HL-60/S4 treated with phorbol 12-myristate 13-acetate at 8.2 ng/mL for 4 days and 3 days (cell line): Measurements from ENCODE around the gene ACOT9.
"Not testable (repeated sequence)": the region's sequence is repeated elsewhere in the genome, so short reads cannot be mapped to it uniquely, and the experiment has no call there.

ENCODE experiments used
- in situ Hi-C: fragments of 300-500 bp; cut with MboI; formaldehyde crosslinking; loops from 2 replicates; pipeline ENCODE4 v1.15.0; 2022; ENCODE audit warnings: low sequenced_read_pairs

The ACOT9 gene

DNA sequence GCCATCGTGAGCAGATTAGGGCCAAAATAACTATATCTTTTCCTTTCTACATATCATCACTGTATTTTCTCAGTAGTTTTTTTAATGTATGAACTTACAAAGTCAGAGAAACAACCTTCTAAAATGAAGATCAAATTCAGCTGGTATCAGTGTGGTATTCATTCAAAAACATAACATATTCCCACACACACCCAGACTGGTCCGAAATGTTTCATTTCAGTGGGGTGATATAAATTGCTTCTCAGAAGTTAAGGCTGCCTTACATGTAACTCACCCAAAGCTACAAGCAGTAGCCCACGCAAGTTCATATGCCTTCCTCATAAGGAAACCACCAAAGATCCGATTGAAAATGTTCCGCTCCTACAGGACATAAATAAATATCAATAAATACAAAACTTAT is 37.8 kb downstream of the ACOT9 start:
- in situ Hi-C loops, result loop anchor here (25.0 kb wide), 1 partner anchor 357 kb away; the partner anchor contains the start of gene EIF2S3

DNA sequence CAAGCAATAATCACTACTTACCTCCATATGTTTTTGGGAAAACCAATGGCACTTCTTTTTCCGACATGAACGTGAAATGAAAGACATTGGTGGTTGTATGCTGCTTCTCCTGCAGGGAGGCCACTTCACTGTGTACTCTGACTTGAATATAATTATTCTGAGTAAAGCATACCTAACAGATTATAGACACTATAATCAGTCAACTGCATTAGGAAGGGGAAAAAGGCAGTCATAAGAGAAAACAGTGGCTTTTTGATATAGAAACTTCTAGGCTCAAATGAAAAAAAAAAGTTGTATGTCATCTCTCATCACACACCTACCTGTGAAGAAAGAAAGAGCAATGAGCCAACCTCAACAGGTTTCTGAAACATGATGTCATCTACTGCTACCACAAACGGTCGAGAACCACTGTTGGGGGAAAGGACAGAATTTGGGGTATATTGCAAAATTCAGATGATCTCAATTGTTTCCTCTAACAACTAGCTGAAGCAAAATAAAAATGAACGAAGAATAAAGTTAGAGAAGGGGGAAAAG is 38.3 kb downstream of the ACOT9 start:
- in situ Hi-C loops, result loop anchor here (25.0 kb wide), 1 partner anchor 358 kb away; the partner anchor contains the start of gene EIF2S3

DNA sequence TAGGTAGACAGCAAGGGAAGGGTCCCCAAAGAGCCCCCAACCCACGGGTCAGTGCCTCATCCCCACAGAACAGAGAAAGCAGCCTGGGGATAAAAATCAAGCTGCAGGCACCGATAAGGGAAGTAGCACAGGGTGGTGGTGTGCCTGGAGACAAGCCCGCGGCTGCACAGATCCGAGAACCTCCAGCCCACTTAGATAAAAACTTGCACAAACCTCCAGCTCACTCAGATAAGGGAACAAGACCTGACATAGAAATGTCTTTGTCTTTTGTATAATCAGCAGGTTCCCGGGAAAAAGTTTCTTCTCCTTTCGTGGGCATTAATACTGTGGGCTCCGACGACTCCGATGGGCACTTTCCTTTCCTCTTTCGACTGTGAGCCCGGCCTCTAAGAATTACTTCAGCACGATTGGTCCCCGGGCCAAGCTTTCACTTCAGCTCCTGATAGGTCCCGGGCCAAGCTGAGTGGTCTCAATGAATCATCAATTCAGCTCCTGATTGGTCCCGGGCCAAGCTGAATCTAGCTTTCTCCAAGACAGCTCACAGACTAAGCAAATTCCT is 43.4 kb downstream of the ACOT9 start:
- in situ Hi-C loops, result loop anchor here (10.0 to 25.0 kb wide), 2 partner anchors 205 to 363 kb away; partner anchors contain the start of genes APOO, CXorf58 and EIF2S3

DNA sequence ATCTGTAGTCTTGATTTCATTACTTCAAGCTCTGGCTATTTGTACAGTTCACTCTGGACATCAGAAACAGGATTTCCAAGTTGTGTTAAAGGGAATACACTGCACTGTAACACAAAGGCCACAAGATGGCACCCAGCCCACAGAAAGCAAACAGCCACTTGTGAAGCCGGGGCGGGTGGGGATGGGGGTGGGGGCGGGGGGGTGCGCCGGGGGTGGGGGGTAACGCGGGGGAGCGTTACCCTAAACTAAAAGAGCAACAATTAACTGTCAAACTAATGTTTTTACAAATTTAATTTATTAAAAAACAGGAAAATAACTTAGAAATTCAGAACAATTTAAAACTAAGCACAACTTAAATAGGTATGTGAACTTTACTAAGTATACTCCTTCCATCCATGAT is 48.5 kb downstream of the ACOT9 start:
- in situ Hi-C loops, result loop anchor here (10.0 kb wide), 1 partner anchor 210 kb away; the partner anchor contains the start of genes APOO and CXorf58

DNA sequence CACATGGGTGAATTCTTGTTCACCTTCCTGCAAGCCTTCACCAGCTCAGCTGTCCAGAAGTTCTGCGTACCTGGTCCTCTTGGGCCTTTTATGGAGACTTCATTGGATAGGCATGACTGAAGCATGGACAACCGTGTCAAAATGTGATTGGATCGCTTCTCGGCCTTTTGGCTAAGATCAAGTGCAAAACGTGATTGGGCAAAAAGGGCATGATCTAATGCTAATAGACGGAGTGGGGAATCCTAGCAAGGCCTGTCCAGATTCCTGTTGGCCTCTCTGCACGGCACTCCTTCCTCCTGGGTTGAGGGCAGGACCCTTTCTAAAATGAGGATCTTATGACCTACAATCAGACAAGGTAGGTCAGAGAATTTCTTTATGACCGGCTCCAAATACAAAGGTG is 50.9 kb downstream of the ACOT9 start:
- in situ Hi-C loops, result loop anchor here (10.0 kb wide), 1 partner anchor 213 kb away; the partner anchor contains the start of genes APOO and CXorf58

DNA sequence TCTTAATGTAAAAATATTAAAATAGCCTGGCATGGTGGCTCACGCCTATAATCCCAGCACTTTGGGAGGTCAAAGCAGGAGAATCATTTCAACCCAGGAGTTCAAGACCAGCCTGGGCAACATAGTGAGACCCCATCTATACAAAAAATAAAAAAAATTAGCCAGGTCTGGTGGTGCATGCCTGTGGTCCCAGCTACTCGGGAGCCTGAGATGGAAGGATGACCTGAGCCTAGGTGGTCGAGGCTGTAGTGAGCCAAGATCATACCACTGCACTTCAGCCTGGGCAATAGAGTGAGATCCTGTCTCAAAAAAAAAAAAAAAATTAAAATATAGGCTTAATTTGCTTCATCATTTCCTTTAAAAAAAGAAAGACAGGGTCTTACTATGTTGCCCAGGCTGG is 66.6 kb downstream of the ACOT9 start:
- in situ Hi-C loops, result not testable (repeated sequence)

DNA sequence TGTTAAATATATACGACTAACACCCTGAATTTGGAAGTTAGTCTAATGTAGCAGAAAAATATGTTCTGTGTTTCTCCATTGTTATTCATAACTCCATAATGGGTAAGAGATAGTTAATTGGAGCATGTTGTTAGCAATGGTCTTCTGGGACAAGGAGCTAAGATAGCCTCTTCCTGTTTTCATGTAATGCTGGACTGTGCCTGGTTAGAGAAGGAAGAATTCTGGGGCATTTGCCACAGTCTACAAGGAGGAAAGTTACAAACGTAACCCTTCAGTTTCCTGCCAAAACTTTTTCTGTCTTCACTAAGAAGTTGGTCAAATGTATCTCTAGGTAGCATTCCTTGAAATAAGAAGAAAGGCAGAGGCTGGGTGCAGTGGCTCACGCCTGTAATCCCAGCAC is 70.0 kb downstream of the ACOT9 start:
- in situ Hi-C loops, result no loop called here

DNA sequence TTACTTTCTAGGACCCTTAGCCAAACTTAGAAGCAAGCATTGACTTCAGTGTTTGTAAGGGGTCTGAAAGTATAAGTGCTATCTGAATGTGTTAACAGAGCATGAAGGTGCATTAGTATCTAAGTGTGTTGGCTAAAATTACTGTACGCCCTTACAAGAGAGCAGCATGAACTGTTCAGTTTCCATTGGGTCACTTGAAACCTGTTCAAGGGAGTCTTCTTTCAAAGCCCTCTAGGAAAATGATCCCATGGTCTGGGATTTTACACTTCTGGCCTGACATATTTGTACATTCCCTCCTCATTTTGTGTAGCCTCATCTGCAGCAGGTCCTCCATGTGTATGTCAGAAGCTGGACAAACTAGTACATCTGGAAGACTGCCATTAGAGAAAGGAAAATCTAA is 72.5 kb downstream of the ACOT9 start:
- in situ Hi-C loops, result no loop called here

DNA sequence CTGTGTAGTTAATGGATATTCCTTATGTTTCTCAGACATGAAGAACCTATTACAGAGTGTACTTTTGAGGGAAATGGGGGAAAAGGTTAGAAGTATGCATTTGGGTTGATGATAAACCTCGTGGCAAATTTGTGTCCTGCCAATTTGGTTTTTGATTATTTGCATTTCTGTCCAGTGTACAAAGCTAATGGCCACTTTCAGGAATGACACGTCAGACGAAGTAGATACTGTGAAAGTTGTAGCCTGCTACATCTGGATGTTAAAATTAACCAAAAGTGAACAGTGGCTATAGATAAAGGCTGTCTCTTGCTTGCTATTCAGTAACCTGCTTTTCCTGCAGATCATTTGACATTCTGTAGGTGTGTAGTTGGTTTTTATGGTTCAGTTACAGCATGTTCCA is 74.7 kb downstream of the ACOT9 start:
- in situ Hi-C loops, result no loop called here

DNA sequence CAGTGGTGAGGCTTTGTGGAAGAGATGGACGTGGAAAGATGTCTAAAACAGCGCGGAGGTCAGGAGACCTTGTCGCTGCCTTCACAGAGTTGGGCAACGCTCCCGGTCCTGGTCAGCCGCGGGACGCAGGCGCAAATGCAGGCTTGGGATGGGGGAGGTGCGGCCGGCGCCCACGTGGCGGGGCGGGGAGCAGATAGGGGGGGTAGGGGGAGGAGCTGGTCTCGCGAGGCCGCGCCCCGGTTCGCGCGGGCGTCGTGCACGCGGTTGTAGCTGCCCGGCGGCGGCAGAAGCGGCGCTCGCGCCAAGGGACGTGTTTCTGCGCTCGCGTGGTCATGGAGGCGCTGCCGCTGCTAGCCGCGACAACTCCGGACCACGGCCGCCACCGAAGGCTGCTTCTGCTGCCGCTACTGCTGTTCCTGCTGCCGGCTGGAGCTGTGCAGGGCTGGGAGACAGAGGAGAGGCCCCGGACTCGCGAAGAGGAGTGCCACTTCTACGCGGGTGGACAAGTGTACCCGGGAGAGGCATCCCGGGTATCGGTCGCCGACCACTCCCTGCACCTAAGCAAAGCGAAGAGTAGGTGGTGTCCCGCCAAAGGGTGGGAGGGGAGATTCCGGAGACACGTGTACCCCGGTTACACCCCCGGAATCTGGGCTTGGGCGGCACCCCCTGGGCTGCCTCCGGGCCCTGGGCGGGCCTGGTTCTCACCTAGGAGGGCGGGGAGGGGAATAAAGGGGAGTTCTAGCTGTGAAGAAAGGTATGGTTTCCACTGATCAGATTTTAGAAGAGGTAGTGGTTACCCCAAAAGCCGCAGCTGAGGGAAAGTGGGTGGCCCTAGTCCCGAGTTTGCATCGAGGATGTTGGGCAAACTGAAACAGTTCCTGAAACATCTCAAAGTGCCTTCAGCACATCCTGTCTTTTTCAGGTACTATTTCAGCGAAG is 75.6 kb downstream of the ACOT9 start, which contains the start of gene PRDX4:
Gene PRDX4, plus strand, starts transcription at position 255 of the 939 bp plus-strand sequence. Its CDS starts 78 bp downstream, at position 333.
- in situ Hi-C loops, result no loop called here

DNA sequence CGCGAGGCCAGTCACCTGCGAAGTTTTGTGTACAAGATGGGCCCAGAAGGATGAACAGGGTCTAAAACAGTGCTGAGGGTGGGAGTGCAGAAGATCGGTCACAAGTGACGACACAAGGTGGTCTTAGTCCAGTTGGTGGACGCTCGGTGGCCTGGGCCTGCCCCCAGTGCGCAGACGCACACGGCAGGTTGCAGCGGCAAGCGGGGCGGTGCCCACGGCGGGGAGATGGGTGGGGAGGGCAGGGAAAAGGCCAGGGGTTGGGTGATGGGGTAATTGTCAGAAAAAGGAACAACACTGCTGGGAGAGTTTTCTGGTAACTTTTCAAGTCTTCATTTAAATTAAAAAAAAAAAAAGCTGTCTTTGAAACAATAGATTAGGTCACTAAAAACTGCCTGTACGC is 76.8 kb downstream of the ACOT9 start:
- in situ Hi-C loops, result no loop called here

DNA sequence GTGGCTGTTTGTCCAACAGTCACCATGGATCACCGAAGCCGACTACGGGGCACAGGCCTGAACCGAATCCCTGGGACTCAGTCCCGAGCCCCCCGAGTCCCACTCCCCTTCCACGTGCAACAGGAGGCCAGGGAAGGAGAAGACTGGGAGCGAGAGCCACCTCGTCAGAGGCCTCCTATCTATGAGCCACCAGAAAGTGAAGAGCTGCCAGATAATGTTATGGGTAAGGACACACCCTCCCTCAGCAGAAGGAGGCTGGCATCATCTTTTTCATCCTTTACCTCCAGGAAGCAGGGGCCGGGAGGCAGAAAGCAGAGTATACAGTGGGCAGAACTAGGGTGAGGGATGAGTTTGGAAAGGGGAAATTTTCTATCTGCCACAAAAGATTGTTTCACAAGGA is 78.6 kb downstream of the ACOT9 start:
- in situ Hi-C loops, result no loop called here

DNA sequence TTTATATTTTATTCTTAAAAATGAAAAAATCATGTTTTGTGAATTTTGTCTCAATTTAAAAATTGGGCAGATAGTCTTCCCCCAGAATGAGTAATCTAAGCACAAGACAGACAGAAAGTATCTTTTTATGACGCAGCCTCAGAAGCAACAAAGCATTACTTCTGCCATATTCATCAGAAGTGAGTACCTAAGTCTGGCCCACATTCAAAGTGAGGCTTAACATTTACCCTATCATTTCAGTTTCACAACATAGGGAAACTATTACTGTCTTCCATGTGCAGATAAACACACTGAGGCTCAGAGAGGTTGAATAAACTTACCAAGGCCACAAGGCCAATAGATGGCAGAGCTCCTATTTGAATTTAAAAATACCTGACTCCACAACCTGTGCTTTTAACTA is 80.2 kb downstream of the ACOT9 start:
- in situ Hi-C loops, result no loop called here

DNA sequence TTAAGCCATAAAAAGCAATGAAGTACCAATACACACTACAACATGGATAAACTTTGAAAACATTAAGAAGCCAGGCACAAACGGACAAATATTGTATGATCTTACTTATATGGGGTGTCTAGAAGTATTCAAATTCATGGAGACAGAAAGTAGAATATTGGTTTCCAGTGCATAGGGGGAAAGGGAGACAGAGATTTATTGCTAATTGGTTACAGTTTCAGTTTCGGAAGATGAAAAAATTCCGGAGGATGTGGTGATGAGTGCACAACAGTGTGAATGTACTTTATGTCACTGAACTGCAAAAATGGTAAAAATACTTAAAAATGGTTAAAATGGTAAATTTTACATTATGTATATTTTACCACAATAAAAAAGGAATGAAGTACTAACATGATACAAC is 80.9 kb downstream of the ACOT9 start:
- in situ Hi-C loops, result no loop called here

DNA sequence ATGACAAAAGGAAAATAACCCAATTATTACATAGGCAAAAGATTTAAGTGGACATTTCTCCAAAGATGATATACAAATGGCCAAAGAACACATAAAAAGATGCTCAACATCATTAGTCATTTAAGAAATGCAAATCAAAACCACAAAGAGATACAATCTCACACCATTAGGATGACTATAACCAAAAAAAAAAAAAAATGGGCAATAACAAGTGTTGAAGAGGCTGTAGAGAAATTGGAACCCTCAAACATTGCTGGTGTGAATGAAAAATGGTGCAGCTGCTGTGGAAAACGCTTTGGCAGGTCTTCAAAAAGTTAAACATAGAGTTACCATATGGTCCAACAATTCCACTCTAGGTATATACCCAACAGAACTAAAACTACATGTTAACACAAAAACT is 81.4 kb downstream of the ACOT9 start:
- in situ Hi-C loops, result no loop called here

DNA sequence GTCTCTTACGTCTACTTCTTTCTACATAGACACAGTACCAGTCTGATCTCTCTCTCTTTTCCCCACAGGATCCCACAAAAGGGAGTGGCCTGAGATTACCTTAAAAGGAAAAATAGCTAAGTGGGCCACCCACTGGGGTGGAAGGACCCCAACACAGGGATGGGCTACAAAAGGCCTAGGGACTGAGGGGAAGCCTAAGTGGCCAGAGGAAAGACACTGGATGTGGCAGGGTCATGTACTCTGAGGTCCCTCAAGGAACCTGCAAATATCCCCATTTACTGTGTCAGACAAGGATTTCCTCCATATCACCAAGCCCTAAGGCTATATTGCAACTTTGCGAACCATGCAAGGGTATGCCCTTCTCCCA is 82.3 kb downstream of the ACOT9 start:
- in situ Hi-C loops, result no loop called here

DNA sequence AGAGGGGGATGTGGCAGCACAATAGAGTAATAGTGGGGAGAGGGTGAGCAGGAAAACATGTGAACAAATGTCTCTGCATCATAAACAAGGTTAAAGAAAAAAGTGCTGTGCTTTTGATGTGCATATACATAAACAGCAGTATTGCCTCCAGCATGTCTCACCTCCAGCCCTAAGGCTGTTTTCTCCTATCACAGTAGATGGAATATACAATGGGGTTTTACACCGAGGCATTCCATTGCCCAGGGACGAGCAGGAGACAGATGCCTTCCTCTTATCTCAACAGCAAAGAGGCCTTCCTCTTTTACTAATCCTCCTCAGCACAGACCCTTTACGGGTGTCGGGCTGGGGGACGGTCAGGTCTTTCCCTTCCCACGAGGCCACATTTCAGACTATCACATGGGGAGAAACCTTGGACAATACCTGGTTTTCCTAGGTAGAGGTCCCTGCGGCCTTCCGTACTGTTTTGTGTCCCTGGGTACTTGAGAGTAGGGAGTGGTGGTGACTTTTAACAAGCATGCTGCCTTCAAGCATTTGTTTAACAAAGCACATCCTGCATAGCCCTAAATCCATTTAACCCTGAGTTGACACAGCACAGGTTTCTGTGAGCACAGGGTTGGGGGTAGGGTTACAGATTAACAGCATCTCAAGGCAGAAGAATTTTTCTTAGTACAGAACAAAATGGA is 82.9 kb downstream of the ACOT9 start:
- in situ Hi-C loops, result not testable (repeated sequence)

DNA sequence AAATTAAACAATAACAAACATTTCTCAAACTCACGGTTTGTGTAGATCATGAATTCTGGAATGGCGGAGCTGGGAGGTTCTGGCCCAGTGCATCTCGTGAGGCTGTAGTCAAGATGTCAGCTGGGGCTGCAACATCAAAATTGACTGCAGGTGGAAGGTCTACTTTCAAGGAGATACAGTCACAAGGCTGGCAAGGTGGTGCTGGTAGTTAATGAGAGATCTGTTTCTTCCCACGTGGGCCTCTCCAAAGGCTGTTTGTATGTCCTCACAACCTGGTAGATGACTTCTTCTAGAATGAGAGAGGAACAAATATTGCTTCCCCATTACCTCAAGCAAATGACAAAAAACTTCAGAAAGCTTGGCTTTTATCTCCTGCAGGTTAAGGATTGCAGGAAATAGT is 83.7 kb downstream of the ACOT9 start:
- in situ Hi-C loops, result no loop called here

DNA sequence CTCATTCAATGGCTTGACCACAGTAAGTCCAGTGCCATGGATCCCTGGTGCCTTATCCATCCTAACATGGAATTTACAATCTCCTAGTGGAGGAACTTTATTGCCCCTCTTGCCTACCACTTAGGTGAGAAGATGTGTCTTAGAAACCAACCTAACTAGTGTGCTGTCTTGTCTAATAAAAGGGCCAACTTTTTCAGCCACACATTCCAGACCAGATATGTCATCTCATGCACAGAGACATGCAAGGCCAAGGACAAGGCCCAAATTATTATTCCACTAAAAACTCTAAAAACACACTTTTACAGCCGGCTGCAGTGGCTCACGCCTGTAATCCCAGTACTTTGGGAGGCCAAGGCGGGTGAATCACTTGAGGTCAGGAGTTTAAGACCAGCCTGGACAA is 86.4 kb downstream of the ACOT9 start:
- in situ Hi-C loops, result no loop called here

DNA sequence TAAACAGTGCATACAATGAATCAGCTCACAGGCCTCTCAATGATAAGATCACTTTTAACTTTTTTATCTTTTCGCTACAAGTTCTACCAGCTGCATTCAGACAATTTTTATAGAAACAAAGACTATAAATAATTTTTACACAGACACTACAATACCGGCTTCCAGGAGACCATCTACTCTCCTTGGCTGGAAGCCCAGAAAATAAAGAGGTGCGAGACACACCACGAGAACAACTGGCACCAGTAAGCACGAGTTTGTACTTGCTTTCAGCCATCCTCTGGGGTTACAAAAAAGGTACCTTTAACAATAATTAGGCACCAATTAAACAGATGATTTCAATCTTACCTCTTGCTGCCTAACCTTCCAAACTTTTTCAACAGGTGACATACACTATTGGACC is 87.0 kb downstream of the ACOT9 start:
- in situ Hi-C loops, result no loop called here
